ENCODE data around the gene RNASE8. TPM values are rescaled to one million over a fixed set of nuclear protein-coding genes. Genes with fewer than 3 reads are reported as not detected.

Gene RNASE8
- total RNA-seq, 1 donor from 2014 or later: not detected

GRCh38 chr14:21066882-21067502, 9.4 kb downstream of the RNASE8 start:
- intact Hi-C loops (cut with DNase I): no loop called here
- no peak for DNase-seq (ENCODE audit: missing footprints)
- ATAC-seq: no peak

- peak; percentile 46 for ATAC-seq
- intact Hi-C loops (cut with DNase I): loop anchor here (1.0 kb wide), 1 partner anchor 39 kb away; no protein-coding TSS in a partner anchor
- DNase-seq (ENCODE audit: missing footprints): peak; percentile 76
These were observed 11.1 kb downstream of the RNASE8 start for GRCh38 chr14:21068521-21069387.

GRCh38 chr14:21069388-21070082, 11.9 kb downstream of the RNASE8 start:
- intact Hi-C loops (cut with DNase I): loop anchor here (2.0 kb wide), 1 partner anchor 43 kb away; no protein-coding TSS in a partner anchor
- DNase-seq (ENCODE audit: missing footprints): no peak
- ATAC-seq: peak; percentile 38

GRCh38 chr14:21070083-21070609, 12.5 kb downstream of the RNASE8 start, which contains the start of gene ARHGEF40:
Gene ARHGEF40 (plus strand): TSS chr14:21070304. CDS start chr14:21070397, 93 bp downstream.
- DNase-seq (ENCODE audit: missing footprints) (peak; percentile 87), ATAC-seq (peak; percentile 69)
- intact Hi-C loops (cut with DNase I): loop anchor here (2.0 kb wide), 1 partner anchor 43 kb away; no protein-coding TSS in a partner anchor

GRCh38 chr14:21070610-21071224, 13.1 kb downstream of the RNASE8 start:
- intact Hi-C loops (cut with DNase I): loop anchor here (1.0 to 2.0 kb wide), 2 partner anchors 22 to 44 kb away; no protein-coding TSS in a partner anchor
- DNase-seq (ENCODE audit: missing footprints) (peak; percentile 86), ATAC-seq (peak; percentile 17)

- intact Hi-C loops (cut with DNase I): loop anchor here (1.0 to 2.0 kb wide), 2 partner anchors 21 to 45 kb away; no protein-coding TSS in a partner anchor
- peak; percentile 96 for DNase-seq (ENCODE audit: missing footprints)
- ATAC-seq: peak; percentile 75
These were observed 13.8 kb downstream of the RNASE8 start for GRCh38 chr14:21071225-21072030.

- no peak for DNase-seq (ENCODE audit: missing footprints)
- intact Hi-C loops (cut with DNase I): no loop called here
- ATAC-seq: peak; percentile 37
These were observed 14.4 kb downstream of the RNASE8 start for GRCh38 chr14:21072031-21072473.

- ATAC-seq (no peak), DNase-seq (ENCODE audit: missing footprints) (no peak)
- intact Hi-C loops (cut with DNase I): no loop called here
These were observed 15.2 kb downstream of the RNASE8 start for GRCh38 chr14:21072781-21073339.

- no peak for ATAC-seq
- intact Hi-C loops (cut with DNase I): no loop called here
These were observed 16.3 kb downstream of the RNASE8 start for GRCh38 chr14:21073921-21074320.

GRCh38 chr14:21074398-21075272, 17.0 kb downstream of the RNASE8 start:
- ATAC-seq (no peak), DNase-seq (ENCODE audit: missing footprints) (no peak)
- intact Hi-C loops (cut with DNase I): no loop called here

More at GRCh38 chr14:21073921-21074320, 16.3 kb downstream of the RNASE8 start:
- no peak for DNase-seq (ENCODE audit: missing footprints)

GRCh38 chr14:21075719-21076437, 18.3 kb downstream of the RNASE8 start:
- ATAC-seq: no peak
- no peak for DNase-seq (ENCODE audit: missing footprints)
- intact Hi-C loops (cut with DNase I): no loop called here

GRCh38 chr14:21077672-21078071, 20.1 kb downstream of the RNASE8 start:
- no peak for ATAC-seq
- intact Hi-C loops (cut with DNase I): no loop called here
- DNase-seq (ENCODE audit: missing footprints): no peak

GRCh38 chr14:21078287-21078686, 20.7 kb downstream of the RNASE8 start:
- DNase-seq (ENCODE audit: missing footprints): no peak
- intact Hi-C loops (cut with DNase I): no loop called here
- no peak for ATAC-seq

- DNase-seq (ENCODE audit: missing footprints) (no peak), ATAC-seq (no peak)
- intact Hi-C loops (cut with DNase I): no loop called here
These were observed 21.1 kb downstream of the RNASE8 start for GRCh38 chr14:21078726-21079125.

GRCh38 chr14:21081521-21082142, 24.0 kb downstream of the RNASE8 start:
- intact Hi-C loops (cut with DNase I): no loop called here
- no peak for ATAC-seq

More at GRCh38 chr14:21081521-21082142, 24.0 kb downstream of the RNASE8 start:
- no peak for DNase-seq (ENCODE audit: missing footprints)
